Measurements from ENCODE around the gene KDM7A.
A peak's percentile ranks its signal among the peaks of the same experiment; 100 is the strongest.
"Not testable (repeated sequence)": the region's sequence is repeated elsewhere in the genome, so short reads cannot be mapped to it uniquely, and the experiment has no call there.

KDM7A gene

DNA sequence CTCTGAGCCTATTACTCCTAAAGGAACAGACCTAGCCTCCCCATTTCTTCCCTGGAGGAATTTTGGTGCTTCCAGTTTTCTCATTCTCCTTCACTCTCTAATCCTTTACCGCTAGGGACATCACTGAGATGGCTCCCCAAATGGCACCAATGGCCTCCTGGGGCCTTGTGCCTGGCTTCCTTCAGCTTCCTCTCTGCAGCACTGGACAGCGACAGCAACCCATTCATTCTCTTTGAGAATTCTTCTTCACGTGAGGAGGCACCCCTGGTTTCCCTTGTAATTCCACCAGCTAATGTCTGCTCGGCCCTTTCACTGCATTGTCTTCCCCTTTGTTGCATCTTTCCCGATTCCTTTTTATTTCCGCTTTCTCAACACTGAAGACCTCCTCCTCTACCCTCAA is 24.6 kb upstream of the KDM7A start:
- no peak for DNase-seq

DNA sequence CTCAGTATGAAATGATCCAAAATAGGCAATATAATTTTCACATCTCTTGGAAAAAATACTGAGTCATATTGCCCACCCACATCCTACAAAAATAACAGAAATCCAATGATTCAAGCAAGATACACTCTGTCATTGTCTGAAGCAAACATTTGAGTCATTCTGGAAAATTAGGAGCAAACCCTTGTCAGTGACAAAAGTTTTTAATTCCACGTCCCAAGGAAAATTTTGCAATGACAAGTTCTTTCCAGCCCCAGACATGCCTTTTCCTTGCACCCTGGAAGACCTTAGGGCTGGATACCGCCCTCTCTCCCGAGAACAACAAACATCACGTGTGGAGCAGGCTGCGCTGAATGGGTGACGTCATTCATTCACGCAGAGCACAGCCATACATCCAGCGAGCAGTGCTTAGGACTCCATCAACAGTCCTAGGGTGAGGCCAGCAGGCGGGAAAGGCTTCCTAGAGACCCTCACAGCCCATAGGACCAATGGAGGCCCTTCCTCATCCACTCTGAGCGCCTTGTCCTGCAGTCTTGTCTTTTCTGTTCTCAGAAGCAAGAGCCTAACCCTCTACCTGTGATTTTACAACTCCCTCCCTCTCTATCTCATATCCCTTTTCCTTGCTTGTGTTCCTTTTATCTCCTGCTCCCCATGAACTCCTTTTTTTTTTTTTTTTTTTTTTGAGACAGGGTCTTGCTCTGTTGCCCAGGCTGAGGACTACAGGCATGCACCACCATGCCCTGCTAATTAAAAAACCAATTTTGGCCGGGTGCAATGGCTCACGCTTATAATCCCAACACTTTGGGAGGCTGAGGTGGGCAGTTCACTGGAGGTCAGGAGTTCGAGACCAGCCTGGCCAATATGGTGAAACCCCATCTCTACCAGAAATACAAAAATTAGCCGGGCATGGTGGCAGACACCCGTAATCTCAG is 23.5 kb upstream of the KDM7A start:
- DNase-seq = no peak

DNA sequence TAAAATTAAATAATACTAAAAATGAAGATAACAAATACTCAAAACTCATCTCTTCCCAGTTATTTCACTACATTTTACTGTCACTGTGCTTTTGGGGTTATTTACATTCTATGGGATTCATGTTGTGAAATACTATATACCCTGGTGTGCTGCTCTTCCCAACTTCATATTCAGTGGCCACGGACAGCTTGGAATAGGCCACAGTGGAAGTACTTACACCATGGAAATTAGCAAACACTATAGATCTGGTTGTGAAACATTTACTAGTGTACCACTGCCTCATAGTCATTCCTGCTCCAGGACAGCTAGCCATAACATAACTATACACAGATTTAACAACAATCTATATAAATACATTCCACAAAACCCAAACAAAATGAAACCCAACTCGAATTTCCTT is 21.2 kb upstream of the KDM7A start:
- DNase-seq = no peak

DNA sequence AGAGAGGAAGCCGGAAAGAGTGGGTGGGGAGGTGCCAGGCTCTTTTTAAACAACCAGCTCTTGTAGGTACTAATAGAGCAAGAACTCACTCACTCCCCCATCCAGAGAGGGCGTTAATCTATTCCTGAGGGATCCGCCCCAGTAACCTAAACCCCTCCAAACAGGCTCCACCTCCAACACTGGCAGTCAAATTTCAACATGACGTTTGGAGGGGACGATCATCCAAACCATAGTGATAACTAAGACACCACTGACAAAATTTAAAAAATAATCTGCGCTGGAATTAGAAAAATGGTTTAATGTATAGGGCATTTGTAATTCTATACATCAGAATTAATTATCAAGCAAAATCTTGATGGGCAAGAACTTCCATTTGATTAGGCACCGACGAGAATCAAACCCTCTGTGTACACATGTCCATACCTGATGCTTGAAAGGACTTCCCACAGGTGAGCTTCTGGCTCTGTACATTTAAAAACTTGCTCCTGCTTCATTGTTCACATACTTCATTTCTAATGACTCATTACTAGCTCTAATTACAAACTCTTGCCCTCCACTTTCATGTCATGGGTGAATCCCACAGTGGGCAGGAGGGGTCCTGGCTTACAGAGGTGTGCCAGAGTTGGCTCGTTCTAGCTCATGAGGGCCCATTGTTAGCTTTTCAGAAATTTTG is 20.6 kb upstream of the KDM7A start:
- DNase-seq = no peak

DNA sequence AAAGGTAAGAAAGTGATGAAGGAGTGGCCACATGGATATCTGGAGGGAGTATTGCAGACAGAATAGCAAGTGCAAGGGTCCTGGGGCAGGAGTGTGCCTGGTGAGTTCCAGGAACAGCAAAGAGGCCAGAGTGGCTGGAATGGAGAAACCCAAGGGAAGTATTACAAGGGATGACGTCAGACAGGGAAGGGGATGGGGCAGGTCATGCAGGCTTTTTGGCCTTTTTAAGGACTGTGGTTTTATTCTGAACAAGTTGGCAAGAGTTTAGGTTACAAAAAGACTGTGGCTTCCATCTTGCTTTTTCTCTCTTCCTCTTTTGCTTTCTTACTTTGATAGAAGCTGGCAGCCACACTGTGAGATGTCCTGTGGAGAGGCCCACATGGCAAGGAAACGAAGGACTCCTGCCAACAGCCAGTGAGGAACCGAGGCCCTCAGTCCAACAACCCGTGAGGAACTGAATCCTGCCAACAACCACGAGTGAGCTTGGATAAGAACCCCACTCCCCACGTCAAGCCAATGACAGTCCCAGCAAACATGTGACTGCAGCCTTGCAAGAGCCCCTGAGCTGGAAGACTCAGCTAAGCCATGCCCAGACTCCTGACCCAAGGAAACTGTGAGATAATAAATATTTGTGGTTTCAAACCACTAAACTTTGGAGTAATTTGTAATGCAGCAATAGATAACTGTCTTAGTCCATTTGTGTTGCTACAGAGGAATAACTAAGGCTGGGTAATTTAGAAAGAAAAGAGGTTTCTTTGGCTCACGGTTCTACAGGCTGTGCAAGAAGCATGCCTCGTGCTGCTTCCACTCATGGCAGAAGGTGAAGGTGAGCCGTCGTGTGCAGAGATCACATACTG is 19.8 kb upstream of the KDM7A start:
- DNase-seq = no peak

DNA sequence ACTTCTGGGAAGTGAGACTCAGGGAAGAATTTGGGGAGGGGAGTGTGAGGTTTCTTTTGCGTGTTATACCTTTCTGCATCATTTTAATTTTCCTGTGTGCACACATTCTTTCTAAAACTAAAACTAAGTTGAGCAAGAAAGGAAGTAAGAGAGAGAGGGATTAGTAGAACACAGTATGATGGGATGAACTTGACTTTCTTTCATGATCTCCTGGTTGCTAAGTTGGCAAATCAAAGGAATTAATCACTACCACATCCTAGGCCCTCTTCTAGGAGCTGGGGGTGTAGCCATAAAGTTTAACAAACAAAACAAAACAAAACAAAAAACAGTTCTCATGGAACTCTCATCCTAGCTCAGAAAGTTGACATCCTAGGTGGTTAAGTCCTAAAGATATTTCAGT is 19.1 kb upstream of the KDM7A start:
- no peak for DNase-seq

DNA sequence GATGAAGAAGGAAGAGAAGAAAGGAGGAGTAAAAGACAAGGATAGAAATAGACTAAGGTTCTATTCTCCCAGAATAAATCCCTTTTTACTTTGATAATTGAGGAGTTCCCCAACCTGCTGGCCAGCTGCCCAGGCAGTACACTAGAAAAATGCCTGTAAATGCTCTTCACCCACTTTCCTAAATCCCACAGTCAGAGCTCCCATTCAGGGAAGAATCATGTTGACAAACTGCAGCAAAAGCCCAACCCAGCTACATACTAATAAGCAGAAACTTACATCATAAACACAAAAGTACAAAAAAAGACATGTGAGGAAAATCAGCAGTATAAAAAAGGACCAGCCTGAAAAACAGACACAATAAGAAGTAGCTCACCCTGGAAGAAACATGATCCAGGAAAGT is 15.8 kb upstream of the KDM7A start:
- no peak for DNase-seq

DNA sequence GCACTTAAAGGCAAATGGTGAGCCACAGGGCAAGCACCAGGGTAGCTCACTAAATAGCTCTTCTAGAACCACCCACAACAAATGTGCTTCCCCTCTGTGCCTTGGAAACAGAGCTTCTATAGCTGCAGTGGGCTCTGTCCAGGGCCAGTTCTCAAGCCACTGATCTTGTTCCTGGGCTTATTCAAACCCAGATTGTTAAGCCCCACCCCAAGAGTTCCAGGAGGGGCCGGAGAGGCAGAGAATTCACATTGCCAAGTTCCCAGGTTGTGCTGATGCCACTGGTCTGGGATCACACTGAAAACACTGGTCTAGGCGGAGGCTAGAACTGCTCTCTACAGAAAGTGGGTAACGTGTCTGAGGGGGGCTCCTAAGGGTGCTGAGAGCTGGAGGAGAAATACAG is 15.4 kb upstream of the KDM7A start:
- no peak for DNase-seq

DNA sequence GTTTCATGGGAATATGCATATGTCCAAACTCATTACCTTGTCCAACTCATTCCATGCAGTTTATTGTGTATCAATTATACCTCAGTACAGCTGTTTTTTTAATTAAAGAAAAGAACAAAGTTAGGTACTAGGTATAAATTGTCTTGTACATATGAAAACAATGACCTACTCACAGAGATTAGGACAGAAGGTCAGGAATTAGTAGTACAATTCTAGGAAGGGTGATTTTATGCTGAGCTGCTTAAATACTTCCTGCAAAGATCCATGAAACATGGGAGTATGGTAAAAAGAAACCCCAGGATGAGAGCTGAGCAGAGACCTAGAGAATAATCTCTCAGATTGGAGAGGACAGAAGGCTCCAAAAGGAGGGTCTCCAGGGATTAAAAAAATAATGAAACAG is 13.8 kb upstream of the KDM7A start:
- DNase-seq = no peak

DNA sequence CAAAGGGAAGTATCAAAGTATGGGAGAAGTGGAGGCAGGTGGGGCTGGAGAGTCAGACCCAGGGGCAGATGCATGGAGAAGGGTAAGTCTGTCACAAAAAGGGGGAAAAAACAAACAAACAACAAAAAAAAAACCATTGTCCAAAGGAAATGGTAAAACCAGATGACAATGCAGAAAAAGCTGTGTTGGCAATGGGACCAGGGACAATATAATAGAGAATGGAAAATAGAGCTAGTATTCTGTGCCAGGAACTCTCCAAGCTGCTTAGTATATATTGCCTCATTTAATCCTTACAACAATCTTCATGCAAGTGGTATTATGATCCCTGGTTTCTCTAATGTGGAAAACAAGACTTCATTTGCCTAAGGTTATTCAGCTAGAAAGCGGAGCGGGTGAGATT is 13.1 kb upstream of the KDM7A start:
- no peak for DNase-seq

DNA sequence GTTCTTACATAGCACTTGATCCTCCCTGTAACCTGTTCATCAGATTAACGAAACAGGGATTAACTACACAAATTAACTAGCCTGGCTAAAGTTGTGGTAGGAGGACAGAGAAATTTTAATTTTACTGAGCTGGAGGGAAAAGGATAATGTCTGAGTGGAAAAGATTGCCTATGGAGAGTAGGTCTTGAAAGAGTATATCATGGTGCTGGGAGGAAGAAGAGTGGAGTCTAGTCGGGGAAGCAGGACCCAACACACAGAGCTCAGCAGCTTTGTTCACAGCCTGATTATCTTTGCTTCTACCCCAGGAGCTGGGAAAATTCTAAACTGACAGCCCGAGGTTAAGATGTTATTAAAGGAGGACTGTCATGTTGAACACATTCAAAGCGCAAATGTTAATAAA is 6.1 kb upstream of the KDM7A start:
- no peak for DNase-seq

DNA sequence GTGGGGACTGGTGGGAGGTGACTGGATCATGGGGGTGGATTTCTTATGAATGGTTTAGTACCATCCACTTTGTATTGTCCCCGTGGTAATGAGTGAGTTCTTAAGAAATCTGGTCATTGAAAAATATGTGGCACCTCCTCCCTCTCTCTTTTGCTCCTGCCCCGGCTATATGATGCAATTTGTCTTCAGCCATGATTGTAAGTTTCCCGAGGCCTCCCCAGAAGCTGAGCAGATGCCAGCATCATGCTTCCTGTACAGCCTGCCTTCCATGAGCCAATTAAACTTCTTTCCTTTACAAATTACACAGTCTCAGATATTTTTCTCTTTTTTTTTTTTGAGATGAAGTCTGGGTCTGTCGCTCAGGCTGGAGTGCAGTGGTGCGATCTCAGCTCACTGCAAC is 2.6 kb upstream of the KDM7A start:
- no peak for DNase-seq

DNA sequence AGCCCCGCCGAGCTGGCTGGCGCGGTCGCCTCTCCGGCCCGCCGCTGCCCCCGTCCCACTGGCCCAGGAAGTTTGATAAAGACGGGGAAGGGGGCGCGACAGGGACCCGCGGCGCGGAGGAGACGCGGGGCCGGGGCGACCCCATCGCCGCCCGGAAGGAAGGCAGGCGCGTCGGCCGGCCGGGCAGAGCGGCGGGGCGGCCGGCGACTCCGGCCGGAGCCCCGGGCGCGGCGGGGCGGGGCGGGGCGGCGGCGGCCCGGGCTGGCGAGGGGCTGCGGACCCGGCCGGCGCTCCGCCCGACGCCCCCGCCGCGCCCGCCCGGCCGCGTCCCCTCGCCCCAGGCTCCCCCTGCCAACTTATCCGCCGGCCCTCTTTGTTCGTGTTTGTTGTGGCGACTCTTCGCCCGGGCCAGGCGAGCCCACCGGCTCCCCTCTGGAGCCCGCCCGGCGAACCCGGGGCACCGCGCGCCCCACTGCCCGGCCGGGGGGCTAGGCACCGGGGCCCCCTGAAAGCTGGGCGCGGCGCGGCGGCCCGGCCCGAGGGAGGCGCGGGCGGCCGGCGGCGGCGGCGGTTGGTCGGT is 571 bp downstream of the KDM7A start:
- peak; percentile 4 to 17 for DNase-seq

DNA sequence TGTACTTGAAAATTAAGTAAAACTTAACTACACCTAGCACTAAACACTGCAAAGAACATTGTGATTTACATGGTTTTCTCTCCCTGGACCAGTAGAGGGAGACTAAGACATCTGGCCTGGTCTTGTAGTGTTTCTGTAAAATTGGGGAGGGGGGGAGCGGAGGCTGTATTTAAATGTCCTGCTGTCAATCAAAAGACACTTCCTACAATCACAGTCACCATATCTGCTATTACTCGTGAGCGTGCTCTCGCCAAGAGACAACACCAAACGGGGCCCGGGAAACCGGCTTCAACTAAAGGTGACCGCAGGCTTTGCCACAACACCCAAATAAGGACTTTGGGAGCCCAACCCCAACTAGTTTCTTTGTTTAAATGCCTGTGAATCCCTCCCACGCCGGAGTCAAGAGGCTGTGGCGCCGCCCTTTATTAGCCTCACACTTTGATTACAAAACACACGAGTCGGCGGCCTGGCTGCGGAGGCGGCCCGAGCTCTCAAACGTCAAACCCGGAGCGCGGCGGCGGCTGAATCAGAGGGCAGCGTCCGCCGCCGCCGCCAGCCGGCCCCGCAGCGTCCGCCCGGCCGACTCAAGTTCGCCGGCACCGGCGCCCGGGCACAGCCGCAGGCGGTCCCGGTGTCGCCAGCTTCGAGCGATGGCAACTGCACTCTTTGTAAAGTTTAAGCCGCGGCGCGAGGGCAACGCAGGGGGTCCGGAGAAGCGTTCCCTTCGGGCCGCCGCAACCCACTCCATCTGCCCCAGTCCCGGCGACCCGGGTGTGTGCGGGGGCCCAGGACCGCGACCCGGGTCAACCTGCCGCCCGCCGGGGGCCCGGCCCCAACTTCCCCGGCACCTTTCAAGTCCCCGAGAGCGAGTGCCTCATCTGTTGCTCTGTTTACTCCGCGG is 1.3 kb downstream of the KDM7A start:
- peak; percentile 95 to 96 for DNase-seq

DNA sequence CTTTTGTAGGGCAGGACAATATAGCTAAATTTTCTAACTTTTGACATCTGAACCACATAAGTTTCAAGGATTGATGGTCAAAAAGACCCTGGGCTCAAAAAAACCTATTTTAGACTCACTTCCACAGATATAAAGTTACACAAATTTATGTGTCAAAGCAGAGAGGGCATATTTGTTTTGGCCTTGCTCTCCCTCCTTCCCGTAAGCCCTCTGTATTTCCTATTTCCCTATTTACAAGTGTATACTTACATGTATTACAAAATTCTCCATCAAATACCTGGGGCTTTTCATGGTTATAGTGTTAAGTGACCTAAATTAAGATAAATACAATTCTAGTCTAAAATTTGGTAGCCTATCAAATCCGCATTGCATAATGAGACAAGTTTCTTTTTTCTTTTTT is 2.6 kb downstream of the KDM7A start:
- no peak for DNase-seq

DNA sequence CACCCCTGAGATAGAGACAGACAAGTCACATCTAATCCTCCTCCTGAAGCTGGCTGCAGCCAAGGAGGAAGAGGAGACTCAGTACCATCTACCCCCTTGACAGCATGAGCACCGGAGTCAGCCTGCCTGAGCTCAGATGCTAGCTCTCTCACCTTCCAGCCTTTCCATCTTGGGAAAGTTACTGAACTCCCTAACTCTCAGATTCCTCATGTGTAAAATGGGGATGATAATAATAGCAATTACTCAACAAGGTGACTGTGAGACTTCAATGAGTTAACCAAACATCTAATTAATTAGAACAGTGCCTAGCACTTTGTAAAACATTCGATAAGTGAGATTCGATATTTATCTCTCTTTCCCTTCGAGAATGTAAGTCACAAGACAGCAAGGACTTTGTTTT is 6.4 kb downstream of the KDM7A start:
- no peak for DNase-seq

DNA sequence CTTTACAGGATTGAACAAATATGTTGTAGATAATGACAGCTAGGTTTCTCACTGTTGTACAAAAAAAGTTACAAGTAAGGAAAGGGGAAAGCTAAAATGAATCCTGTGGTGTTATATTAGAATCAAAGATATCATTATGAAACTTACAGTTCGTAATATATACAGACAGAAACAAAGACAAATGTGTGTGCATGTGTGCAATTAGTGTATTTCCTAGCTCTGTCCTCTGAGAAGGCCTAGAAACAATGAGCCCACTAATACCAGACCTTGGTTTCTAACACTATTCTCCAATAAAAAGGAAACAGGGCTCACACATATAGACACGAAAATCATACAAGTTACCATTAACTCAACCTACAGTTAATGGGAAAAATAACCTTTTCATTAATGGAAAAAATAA is 8.0 kb downstream of the KDM7A start:
- DNase-seq = no peak

DNA sequence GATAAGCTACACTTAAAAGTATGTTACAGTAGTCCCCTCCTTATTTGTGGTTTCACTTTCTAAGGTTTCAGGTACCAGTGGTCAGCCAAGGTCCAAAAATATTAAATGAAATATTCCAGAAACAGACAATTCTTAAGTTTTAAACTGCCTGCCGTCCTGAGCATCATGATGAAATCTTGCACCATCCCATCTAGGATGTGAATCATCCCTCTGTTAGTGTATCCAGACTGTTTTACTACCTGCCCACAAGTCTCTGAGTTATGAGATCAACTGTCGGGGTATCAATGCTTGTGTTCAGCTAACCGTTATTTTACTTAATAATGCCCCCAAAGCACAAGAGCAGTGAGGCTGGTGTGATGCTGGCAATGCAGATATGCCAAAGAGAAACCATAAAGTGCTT is 11.4 kb downstream of the KDM7A start:
- no peak for DNase-seq

DNA sequence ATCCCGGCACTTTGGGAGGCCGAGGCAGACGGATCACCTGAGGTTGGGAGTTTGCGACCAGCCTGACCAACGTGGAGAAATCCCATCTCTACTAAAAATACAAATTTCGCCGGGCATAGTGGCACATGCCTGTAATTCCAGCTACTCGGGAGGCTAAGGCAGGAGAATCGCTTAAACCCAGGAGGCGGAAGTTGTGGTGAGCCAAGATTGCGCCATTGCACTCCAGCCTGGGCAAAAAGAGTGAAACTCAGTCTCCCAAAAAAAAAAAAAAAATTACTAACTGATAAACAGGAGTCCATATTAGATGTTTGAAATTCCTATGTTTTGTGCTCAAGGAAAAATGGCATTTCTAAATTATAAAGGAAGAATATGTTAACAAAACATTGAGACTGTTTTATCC is 14.7 kb downstream of the KDM7A start:
- not testable (repeated sequence) for DNase-seq

DNA sequence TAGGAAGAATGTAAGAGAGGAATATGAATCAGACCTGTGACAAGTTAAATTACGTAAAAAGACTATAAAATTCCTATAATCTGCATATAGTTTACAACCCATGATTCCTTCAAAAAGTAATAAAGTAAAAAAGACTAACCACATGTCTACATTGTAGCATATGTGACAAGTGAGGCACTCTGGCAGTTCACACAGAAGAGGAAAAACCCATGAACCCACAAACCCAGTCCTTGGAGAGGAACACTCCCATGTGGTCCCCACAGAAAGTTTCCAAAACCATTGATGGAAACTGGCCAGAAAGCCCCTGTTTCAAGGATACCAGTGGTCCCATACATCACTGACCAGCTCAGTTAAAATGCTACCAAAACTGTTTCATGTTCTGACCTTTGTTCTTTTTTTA is 15.7 kb downstream of the KDM7A start:
- no peak for DNase-seq

DNA sequence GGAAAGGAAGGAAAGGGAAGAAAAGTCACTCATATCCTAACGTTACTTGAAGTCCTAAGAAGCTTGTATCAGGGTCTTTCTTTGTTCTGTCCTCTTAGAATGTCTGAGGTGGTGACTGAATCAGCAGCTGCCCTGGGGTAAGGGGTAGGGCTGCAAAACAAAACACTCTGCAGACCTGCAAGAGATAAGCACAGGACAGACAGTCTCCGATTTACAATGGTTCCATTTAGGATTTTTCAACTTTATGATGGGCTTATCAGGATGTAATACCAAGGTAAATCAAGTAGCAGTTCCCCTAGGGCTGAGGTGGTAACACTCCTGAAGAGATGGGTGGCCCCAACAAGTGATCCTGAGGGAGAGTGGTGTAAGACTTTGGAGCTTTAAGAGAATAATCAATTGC is 16.5 kb downstream of the KDM7A start:
- no peak for DNase-seq

DNA sequence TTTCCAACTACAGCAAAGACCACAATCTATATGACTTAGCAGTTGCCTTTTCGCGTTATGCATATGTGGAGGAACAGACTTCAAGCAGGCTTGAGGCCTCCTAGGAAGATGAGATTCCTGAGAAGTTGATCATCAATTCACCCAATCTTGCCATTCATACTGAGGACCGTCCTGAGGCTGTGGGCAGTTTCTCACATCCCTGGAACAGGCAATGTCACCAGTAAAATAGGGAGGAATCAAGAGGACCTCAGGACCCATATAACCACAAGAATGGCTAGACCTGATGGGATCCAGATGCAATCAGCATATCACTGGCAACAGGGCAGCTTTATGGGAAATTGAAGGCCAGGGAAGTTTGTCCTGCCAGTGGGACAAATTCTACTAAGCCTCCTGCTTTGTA is 17.3 kb downstream of the KDM7A start:
- no peak for DNase-seq
